HG02981 (cell line): ENCODE measurements around the gene SMCO3.
A peak's percentile ranks its signal among the peaks of the same experiment; 100 is the strongest.
"Not testable (repeated sequence)": the region's sequence is repeated elsewhere in the genome, so short reads cannot be mapped to it uniquely, and the experiment has no call there.

ENCODE experiments used
- ATAC-seq: cut with Tn5 transposase; IDR thresholded peaks from one replicate; pipeline ENCODE4 v1.9.1; 2021; ENCODE audit warnings: mild to moderate bottlenecking, moderate library complexity; ENCODE audit not compliant: unreplicated experiment

Gene SMCO3

DNA sequence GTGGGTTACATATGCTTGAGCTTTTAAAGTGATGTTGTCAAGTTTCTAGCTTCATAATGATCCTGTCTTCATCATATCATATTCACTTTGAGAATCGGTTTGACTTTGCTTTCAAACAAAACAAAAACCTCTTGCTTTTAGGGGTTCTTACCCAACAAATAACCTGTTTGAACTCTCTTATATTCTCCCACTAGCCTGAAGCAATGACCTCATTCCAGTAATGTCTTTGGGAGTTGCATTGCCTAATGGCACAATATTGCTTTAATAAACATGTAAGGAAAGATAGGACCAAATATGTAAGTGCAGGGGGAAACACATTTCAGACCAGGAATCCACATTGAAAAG lies 38.4 kb downstream of the SMCO3 start:
- ATAC-seq = no peak

DNA sequence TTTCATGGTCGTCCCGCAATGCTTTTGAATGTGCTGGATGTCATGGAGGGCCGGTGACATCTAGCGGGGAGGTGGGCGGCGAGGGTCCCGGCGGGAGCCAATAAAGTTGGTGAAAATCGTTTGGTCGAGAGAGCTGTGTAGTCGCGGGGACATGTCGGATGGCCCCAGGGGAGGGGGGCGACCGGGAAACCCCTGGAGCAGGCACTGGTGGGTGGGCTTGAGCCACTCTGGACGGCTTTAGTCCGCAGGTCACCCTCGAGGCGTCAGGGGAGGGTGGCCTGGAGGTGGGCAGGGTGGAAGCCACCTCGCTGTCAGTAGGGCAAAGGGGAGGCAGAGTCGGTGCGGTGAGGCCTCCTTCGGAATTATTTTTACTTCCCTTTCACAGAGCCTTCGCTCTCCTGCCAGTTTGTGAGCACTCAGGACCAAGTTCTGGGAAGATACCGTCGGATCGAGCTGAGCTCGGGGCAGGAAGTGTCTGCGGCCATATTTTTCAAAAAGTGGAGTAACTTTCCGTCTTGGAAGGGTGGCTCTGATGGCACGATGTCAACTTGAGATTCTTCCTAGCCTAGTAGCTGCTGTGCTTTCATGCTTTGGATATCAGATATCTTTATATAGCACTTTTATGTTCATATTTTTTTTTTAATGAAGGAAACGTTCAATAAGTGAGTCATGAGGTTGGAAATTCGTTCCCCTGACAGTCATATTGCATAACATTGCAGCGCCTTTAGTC lies 38.9 kb downstream of the SMCO3 start:
- ATAC-seq = no peak

DNA sequence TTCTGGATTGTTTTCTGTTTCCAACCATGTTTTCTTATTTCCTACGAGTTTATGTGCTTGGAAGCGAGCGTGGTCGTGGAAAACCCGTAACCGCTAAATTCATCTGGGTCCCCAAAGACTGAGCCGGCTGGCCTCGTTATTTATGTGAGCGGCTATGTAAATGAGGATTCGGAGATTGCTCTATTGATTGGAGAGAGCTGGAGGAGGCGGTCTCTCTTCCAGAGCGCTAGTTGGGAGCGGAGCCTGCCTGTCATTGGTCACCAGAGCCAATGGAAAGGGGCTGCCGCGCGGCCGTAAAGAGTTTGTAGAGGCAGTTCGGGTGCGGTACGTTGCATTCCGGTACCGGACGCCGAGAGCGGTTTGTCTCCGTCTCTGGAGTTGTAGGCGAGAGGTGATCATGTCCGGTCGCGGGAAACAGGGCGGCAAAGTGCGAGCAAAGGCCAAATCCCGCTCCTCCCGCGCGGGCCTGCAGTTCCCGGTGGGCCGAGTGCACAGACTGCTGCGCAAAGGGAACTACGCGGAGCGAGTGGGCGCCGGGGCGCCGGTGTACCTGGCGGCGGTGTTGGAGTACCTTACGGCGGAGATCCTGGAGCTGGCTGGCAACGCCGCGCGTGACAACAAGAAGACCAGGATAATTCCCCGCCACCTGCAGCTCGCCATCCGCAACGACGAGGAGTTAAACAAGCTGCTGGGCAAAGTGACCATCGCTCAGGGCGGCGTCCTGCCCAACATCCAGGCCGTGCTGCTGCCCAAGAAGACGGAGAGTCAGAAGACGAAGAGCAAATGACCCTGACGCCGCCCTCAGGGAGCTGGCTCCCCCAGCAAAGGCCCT lies 39.7 kb downstream of the SMCO3 start:
- ATAC-seq = peak; percentile 53

DNA sequence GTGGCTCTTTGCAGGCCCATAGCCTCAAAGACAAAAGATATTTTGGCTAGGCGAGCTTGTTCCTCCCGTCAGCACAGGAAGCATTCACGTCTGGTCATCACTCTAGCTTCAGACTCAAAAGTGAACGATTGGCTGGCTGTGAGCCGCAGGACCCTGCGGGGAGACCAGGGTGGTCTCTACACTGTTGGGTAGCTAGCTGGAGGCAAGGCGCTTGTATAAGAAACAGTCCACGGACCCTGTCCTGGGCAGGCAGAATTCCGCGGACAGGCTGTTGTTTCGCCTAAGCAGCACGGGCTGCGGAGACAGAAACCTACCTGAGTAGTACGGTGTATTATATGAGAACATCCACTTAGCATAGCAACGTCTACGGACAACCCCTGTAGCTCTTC lies 40.3 kb downstream of the SMCO3 start:
- peak; percentile 2 for ATAC-seq

DNA sequence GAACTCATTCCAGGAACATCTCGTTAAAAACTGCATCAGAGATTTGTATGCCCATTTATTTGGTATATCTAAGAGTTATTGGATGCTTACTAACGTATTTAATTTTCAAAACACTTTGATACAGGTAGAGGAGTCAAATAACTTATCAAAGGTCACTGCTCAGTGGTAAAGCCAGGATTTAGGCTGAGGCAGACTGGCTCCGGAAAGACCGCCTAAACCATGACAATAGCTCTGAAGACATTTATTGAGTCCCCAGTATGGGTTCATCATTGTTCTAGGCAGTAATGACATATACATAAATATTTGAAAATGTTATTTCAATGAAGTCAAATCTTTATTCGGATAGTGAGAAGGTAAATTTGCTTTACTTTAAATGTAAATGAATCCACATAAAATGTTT lies 41.0 kb downstream of the SMCO3 start:
- ATAC-seq = no peak

DNA sequence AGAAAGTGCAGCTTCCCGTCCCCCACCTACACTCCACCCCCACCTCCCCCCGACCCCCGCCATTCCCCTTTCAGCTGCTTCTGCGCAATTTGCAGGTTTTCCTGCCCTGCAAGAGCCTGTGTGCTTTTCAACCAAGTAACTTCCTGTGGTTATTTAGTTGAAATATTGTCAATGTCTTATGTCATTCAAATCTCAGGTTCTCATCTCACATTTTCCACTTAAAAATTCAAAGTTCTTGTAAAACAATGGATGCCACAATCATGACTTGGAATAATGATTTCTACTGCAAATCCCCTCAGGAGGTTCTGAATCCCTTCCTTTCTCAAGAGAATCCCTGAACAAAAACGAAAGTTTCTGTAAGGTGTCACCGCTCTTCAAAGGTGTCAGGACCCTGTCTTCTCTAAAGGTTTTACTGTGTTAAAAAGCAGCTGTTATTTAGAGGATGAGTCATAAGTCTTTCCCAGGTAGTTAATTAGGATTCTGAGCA lies 42.3 kb downstream of the SMCO3 start:
- ATAC-seq = no peak

DNA sequence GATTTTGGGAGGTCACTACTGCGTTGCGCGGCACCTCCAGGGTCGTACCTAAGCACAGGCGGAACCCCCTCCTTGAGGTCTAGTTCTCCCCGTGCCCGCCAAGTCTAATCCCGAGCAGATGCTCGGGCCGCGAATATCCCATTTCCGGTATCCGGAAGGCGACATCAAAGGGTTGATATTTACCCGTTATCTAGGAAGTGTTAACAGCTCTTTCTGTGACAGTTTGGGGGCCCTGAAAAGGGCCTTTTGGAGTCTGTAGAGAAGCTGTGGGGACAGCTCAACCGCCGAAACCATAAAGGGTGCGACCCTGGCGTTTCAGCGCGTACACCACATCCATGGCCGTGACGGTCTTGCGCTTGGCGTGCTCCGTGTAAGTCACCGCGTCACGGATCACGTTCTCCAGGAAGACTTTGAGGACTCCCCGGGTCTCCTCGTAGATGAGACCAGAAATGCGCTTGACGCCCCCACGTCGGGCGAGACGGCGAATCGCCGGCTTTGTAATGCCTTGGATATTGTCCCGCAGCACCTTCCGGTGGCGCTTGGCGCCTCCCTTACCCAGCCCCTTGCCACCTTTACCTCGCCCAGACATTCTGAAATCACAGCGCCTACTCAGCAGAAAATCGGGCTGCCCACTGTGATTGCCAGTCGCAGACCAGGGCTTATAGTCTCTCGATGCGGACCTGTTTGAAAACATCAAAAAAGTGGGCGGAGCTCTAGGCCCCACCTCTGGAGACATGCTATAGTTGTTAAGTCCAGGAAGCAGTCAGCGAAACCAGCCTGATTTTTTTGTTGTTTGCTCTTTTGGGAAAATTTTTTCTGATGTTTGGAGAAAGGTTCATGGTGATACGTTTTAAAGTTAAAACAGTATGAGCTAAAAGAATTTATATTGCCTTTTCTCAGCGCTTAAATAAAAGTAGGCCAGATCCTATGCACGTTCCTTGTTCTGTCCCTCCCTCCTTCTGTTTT lies 43.2 kb downstream of the SMCO3 start:
- peak; percentile 30 for ATAC-seq

DNA sequence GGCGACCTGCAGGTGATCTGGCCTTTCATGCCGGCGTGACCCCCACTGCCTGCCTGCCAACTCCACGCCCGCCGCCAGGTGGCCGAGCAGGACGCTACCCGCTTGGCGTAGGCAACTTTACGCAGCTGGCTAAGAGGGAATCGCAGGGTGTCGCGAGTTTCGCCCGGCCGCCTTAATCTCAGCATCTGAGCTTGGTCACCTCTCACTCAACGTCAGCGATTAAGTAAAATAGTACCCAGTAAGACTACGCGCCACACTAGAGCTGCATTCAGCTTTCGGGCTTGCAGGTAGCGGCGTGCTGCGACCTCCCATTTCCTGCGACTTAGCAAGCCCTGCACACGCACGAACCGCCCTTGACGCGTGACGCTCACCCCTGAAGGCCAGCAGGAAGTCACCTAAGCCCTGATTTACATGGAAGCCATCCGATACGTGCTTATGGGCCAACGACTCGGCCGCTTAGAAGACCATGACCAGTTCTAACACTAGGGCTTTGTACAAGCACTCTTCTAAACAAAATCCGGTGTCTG lies 44.0 kb downstream of the SMCO3 start:
- peak; percentile 37 for ATAC-seq

DNA sequence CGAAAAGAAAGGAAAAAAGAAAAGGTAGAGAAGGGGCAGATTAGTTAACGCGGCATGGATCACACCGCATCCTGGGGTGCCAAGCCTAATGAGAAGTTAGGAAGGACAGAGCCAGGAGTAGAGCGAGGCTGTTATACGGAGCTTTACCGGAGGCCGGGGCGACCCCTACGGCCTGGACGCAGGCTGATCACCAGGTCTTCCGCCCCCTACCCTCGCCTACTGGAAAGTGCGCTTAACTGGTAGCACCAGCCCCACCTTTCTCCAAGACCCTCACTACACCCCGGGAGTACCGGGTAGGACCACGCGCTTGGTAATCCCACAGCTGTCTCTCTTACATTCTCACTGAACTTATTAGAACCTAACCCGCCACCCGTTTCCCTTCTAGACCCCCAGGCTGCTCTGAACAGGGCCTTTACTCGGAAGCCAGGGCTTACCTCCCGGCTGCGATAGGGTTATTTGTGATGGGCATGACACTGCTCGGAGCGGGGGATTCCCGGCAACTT lies 44.5 kb downstream of the SMCO3 start:
- no peak for ATAC-seq

DNA sequence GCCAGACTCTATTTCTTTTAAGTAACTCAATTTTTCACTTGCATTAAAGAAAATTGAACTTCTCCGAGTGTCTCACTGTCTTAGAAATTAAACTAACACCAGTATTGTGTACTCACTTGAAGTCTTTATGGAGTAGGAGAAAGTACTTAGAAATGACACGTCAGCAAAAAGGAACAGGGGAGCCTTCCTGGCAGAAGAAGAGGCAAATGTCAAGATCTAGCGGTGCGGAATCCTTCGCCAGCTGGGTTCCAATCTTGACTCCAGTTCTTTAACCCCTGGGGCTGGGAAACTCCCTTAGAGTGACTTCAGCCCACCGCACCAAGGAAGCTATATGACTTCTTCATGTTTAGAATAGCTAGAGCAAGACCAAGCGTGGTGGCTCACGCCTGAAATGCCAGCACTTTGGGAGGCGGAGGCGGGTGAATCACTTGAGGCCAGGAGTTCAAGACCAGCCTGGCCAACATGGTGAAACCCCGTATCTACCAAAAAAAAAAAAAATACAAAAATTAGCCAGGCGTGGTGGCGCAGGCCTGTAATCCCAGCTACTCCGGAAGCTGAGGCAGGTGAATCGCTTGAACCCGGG lies 45.1 kb downstream of the SMCO3 start:
- ATAC-seq = no peak

DNA sequence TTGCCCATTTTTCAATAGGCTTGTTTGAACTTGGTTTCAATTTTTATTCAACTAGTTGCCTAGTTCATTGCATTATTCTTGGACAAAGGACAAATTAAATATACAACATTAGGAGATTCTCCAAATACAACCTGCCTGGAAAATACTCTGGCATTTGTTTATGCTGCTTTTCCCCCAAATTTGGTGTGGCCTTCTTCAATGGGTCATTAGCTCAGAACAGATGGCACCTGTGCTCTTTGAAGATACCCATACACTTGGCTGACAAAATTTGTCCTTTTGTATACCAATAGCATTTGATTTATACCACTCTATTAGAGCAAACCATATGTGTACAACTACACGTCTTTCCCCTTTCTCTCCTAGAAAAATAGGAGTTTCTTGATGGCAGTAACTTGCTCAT lies 46.4 kb downstream of the SMCO3 start:
- ATAC-seq = no peak

DNA sequence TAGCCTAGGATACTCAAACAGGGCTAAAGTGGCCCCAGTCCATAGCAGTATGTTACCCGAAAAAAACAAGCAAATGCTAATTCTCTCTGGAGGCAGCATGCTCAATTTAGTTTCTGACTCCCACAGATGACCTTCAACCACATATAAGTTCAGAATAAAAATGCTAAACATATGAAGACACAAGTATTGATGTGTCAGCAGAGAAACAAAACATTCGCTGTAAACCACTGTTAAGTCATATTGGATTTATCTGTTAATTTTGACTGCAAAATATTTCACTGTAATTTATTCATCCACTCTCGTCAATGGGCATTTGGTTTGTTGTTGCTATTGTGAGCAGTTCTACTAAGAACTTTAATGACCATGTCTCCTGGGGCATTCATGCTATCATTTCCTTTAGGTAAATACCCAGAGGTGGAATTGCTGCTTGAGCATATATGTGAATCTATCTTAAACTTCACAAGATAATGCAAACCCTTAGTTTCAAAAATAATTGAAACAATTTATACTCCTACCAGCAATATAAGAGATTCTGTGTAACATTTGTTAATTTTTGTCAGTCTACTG lies 47.2 kb downstream of the SMCO3 start:
- ATAC-seq = no peak

DNA sequence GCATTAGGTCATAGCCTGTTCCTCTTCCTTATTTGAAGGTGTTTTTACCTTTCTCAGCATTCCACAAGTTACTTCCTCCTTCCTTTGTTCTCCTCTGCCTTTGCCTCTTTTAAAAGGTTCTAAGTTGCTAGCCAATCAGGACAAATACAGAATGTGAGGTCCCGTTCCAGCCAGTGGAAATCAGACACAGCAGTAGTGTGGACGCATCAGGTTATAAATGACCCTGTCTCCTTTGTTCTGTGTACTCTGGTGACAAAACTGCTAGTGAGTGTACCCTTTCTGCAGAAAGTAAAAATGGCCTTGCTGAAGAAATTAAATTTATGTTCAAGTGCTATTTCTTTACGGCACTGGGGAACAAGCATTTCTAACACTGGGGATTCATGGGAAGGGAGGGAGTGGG lies 48.0 kb downstream of the SMCO3 start:
- not testable (repeated sequence) for ATAC-seq

DNA sequence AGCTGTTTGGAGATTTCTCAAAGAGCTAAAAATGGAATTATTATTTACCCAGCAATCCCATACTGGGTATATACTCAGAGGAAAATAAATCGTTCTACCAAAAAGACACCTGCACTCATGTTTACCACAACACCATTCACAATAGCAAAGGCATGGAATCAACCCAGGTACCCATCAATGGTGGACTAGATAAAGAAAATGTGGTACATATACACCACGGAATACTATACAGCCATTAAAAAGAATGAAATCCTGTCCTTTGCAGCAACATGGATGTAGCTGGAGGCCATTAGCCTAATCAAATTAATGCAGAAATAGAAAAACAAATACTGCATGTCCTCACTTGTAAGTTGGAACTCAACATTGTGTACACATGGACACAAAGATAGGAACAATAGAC lies 48.6 kb downstream of the SMCO3 start:
- ATAC-seq = no peak

DNA sequence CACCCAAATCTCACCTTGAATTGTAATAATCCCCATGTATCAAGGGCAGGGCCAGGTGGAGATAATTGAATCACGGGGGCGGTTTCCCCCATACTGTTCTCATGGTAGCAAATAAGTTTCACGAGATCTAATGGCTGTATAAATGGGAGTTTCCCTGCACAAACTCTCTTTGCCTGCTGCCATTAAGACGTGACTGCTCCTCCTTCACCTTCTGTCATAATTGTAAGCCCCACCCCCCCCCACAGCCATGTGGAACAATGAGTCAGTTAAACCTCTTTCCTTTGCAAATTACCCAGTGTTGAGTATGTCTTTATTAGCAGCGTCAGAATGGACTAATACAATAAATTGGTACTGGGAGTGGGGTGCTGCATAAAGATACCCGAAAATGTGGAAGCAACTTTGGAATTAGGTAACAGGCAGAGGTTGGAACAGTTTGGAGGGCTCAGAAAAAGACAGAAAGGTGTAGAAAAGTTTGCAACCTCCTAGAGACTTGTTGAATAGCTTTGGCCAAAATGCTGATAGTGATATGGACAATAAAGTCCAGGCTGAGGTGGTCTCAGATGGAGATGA lies 54.2 kb downstream of the SMCO3 start:
- not testable (repeated sequence) for ATAC-seq

DNA sequence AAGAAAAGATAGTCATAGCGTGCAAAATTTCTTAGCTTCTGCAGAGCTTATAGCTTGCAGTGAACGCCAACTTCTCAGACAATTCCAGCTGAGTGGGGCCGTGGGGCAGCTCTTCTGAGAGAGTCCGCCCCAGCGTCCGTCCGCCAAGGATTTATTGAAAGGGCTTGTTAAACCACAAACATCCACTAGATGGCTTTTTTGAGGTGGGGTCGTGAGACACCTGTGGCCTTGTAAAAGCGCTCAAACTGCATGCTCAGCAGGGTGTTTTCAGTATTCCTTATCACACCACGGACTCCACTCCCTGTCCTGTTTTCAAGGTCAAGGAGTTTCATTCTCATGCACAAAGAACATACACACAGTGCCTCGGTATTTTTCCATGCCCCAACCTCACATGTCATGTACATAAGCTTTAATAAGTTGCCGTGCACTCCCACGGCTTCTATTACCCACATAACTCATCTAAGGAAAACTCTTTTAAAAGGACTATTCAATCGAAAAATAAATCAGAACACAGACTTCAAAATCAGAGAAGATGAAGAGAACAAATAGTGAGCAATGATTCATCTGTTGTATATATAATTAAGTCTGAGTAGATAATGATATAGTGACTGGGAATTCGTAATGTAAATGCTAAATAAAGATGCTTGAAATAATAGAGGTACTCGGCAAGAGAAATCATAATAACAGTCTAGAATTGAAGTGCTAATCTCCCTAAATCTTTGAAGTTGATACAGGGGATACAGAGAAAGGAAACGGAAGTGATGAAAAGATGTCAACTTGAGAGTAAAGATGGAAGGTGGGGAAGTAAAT lies 57.4 kb downstream of the SMCO3 start:
- no peak for ATAC-seq
